OCI-LY1 (cell line): ENCODE measurements around the gene CINP.
A peak's percentile ranks its signal among the peaks of the same experiment; 100 is the strongest.

Experiments
- H2AFZ ChIP-seq: fragments of 200-600 bp; sonication (generic), shearing (Covaris generic); 2 replicates; pipeline ENCODE4 v1.6.0; 2014; ENCODE audit warnings: antibody characterized with exemption, mild to moderate bottlenecking, low read length
- H3F3A ChIP-seq: fragments of 200-600 bp; sonication (generic), shearing (Covaris generic); 2 replicates; pipeline ENCODE4 v1.6.0; 2014; ENCODE audit warnings: mild to moderate bottlenecking, antibody characterized with exemption, low read length, moderate library complexity; ENCODE audit not compliant: insufficient read depth
- H3K27ac ChIP-seq: fragments of 200-600 bp; sonication (generic); 2 replicates; pipeline ENCODE4 v1.5.1; 2014; ENCODE audit warnings: low read length, mixed run types, mild to moderate bottlenecking, low read depth; ENCODE audit not compliant: poor library complexity, severe bottlenecking
- H3K27me3 ChIP-seq: fragments of 200-600 bp; sonication (generic); 2 replicates; pipeline ENCODE4 v1.6.0; 2014; ENCODE audit warnings: antibody characterized with exemption, mild to moderate bottlenecking, low read length, moderate library complexity; ENCODE audit not compliant: insufficient read depth
- H3K36me3 ChIP-seq: fragments of 200-600 bp; sonication (generic); 2 replicates; pipeline ENCODE4 v1.6.1; 2014; ENCODE audit warnings: mild to moderate bottlenecking, antibody characterized with exemption, low read length, moderate library complexity, mixed read lengths; ENCODE audit not compliant: insufficient read depth
- H3K4me1 ChIP-seq: fragments of 200-600 bp; sonication (generic); 2 replicates; pipeline ENCODE4 v1.5.1; 2014; ENCODE audit warnings: mild to moderate bottlenecking, low read length, moderate library complexity; ENCODE audit not compliant: insufficient read depth, severe bottlenecking
- H3K4me2 ChIP-seq: fragments of 200-600 bp; sonication (generic), shearing (Covaris generic); 2 replicates; pipeline ENCODE4 v1.6.1; 2014; ENCODE audit warnings: low read length
- H3K4me3 ChIP-seq: fragments of 200-600 bp; sonication (generic); 2 replicates; pipeline ENCODE4 v1.5.1; 2014; ENCODE audit warnings: low read length, low read depth, mild to moderate bottlenecking, mixed read lengths; ENCODE audit not compliant: poor library complexity, severe bottlenecking
- H3K79me2 ChIP-seq: fragments of 200-600 bp; shearing (Covaris generic); 2 replicates; pipeline ENCODE4 v1.6.1; 2016; ENCODE audit warnings: mixed run types, low read length, mixed read lengths; ENCODE audit not compliant: insufficient read depth
- H3K9ac ChIP-seq: fragments of 200-600 bp; sonication (generic), shearing (Covaris generic); 2 replicates; pipeline ENCODE4 v1.6.1; 2014; ENCODE audit warnings: mild to moderate bottlenecking, low read length, mixed read lengths
- H3K9me2 ChIP-seq: fragments of 200-600 bp; sonication (generic), shearing (Covaris generic); 2 replicates; pipeline ENCODE4 v1.6.1; 2014; ENCODE audit warnings: low read depth, mild to moderate bottlenecking, low read length, mixed read lengths
- H3K9me3 ChIP-seq: fragments of 200-600 bp; shearing (Covaris generic); 2 replicates; pipeline ENCODE4 v1.6.1; 2014; ENCODE audit warnings: low read length, mixed read lengths
- H4K20me1 ChIP-seq: fragments of 200-600 bp; sonication (generic), shearing (Covaris generic); 2 replicates; pipeline ENCODE4 v1.6.0; 2016; ENCODE audit warnings: mild to moderate bottlenecking, low read length; ENCODE audit not compliant: insufficient read depth
- CTCF ChIP-seq: fragments of 200-600 bp; sonication (generic), shearing (Covaris generic); IDR thresholded peaks from 2 replicates; pipeline ENCODE4 v1.5.1; 2017; ENCODE audit warnings: mild to moderate bottlenecking, antibody characterized with exemption, low read length, moderate library complexity, mixed read lengths
- EZH2 ChIP-seq: fragments of 200-600 bp; sonication (generic), shearing (Covaris generic); IDR thresholded peaks from 2 replicates; pipeline ENCODE4 v1.8.0; 2017; ENCODE audit warnings: borderline replicate concordance, mixed run types, mild to moderate bottlenecking, antibody characterized with exemption, low read length, moderate library complexity, mixed read lengths

The CINP gene

DNA sequence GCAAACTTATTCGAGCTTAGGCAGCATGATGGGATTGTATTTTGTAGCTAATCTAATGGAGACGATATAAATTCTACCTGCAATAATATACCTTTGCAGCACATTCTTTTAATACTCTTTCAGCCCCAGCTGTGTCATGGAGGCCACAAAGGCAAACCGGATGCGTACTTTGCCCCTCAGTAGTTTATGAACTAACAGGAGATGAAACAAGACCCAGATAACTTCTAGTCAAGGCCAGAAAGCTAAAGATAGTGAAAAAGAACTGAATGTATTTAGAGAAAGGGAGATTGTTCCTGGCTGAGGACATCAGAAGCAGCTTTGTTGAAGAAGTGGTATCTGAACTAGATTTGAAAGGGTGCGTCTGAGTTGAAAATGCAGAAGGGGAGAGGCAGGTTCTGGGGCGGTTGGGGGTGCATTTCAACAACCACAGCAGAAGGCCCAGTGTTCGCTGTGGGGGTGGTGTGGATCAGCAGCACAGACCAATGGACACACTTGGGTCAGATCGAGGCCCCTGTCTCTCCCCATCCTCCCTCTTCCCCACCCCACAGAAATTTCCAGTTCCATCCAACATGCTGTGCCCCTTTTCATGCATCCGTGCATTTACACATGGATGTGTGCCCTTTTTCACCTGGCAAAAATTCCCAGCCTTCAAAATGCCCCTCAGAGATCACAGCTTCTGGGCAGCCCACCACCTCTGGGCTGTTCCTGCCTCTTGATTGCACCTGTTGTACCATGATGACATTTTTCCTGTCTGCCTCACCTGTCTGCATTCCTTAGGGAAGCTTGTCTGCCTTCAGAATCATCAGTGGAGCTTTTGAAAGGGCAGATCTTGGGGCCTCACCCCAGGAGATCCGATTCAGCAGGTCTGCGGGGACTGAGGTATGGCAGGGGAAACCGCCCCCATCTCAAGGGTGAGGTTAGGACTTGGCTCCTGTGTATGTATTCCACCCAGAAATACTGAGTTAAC, 41.0 kb downstream of the CINP start:
- H3K4me1 ChIP-seq: peaks cover 31% of the 10 kb centered on the region
- H3K27me3 ChIP-seq: no peaks in the 10 kb centered on the region
- no peaks in the 10 kb centered on the region for H3K9me3 ChIP-seq
- no peak overlapping the region for H3K27ac ChIP-seq
- H3F3A ChIP-seq: no peaks in the 10 kb centered on the region
- H3K9ac ChIP-seq: no peak overlapping the region
- H3K79me2 ChIP-seq: no peaks in the 10 kb centered on the region
- no peaks in the 10 kb centered on the region for H4K20me1 ChIP-seq
- H2AFZ ChIP-seq: no peak overlapping the region
- H3K9me2 ChIP-seq: no peaks in the 10 kb centered on the region
- H3K4me3 ChIP-seq: no peak overlapping the region
- TF ChIP-seq CTCF: no peak
- TF ChIP-seq EZH2: no peak
- H3K4me2 ChIP-seq: no peak overlapping the region
- no peaks in the 10 kb centered on the region for H3K36me3 ChIP-seq

DNA sequence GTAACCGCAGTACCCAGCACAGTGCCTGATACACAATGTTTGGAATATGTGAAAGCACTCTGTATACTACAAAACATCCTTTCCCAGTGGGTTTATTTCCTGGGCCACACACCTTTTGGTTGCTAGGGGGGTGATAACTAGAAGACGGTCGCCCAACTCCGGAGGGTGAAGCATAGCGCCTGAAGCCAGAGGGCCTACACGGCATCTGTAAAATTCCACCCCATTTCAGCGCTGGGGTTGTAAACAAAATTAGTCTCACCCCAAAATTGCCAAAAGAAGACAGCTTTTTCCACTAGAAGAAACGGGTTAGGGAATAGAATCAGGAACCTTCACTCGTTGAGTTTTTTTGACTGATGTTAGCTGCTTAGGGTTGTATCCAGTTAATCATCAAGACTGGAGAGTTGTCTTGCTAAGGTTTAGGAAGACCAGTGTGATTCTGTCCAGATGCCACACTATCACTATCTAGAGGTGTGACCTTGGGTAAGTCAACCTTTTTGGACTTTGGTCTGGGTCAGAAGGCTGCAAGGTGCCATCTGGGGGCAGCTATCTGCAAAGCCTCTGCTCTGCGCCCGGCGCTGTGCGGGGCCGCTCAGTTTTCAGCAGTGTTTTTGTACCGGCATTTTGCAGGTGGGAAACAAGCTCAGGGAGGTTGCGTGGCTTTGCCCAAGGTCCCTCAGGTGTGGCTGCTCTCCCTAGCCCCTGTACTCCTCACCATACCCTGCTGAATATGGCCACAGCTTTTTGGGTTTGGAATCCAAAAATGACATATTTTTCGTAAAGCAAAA, 41.8 kb downstream of the CINP start:
- Histone ChIP-seq H4K20me1 (no peaks in the 10 kb centered on the region), H3K4me1 (peaks cover 39% of the 10 kb centered on the region), H3K4me2 (peak overlapping the region; percentile 70), H3K9ac (peak overlapping the region; percentile 64), H3K4me3 (peak overlapping the region; percentile 70), H2AFZ (no peak overlapping the region), H3K9me3 (no peaks in the 10 kb centered on the region), H3F3A (no peaks in the 10 kb centered on the region), H3K9me2 (no peaks in the 10 kb centered on the region), H3K27me3 (no peaks in the 10 kb centered on the region), H3K79me2 (no peaks in the 10 kb centered on the region), H3K36me3 (no peaks in the 10 kb centered on the region), H3K27ac (peak overlapping the region; percentile 48)
- TF ChIP-seq EZH2: no peak
- no peak for TF ChIP-seq CTCF

- Histone ChIP-seq H3F3A (no peaks in the 10 kb centered on the region), H4K20me1 (no peaks in the 10 kb centered on the region), H3K9me2 (no peaks in the 10 kb centered on the region), H3K9ac (peak overlapping the region; percentile 64), H3K36me3 (no peaks in the 10 kb centered on the region), H2AFZ (no peak overlapping the region), H3K4me1 (peaks cover 44% of the 10 kb centered on the region), H3K27me3 (no peaks in the 10 kb centered on the region), H3K4me3 (peak overlapping the region; percentile 70), H3K9me3 (no peaks in the 10 kb centered on the region), H3K4me2 (peak overlapping the region; percentile 70), H3K27ac (peak overlapping the region; percentile 48), H3K79me2 (no peaks in the 10 kb centered on the region)
- TF ChIP-seq CTCF (no peak), EZH2 (no peak)
Measured at GRCh38 chr14:102320033-102320660, 42.5 kb downstream of the CINP start.
